Measurements from ENCODE around the gene VSTM2L.

Gene VSTM2L

DNA sequence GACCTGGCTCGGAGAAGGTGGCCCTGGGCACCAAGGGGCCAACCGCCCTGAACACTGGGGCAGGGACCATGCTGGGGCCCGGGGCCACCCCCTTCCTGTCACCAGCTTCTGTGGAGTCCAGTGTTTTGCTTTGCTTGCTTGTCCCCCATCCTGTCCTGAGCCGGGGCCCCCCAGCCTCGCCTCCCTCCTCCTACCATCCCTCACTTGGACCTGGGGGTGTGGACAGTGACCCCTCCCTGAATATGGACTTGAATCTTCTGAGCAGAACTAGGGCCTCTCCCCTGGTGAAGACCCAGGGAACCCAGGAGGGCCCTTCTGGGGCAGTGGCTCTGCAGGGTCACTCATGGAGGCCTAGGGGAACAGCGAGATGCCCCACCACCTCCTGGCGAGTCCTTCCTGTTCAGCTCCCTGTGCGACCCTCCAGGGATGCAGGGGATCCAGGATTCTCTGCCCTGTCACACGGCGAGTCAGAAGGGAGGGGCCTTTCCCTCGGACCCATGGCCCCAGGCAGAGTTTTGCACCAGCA lies 41.6 kb downstream of the VSTM2L start:
- TF ChIP-seq, protein P1, sequence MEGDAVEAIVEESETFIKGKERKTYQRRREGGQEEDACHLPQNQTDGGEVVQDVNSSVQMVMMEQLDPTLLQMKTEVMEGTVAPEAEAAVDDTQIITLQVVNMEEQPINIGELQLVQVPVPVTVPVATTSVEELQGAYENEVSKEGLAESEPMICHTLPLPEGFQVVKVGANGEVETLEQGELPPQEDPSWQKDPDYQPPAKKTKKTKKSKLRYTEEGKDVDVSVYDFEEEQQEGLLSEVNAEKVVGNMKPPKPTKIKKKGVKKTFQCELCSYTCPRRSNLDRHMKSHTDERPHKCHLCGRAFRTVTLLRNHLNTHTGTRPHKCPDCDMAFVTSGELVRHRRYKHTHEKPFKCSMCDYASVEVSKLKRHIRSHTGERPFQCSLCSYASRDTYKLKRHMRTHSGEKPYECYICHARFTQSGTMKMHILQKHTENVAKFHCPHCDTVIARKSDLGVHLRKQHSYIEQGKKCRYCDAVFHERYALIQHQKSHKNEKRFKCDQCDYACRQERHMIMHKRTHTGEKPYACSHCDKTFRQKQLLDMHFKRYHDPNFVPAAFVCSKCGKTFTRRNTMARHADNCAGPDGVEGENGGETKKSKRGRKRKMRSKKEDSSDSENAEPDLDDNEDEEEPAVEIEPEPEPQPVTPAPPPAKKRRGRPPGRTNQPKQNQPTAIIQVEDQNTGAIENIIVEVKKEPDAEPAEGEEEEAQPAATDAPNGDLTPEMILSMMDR (conservative IDR thresholded peaks at IDR 0.05; ENCODE audit: low read depth, low read length), result no peak
- no peak overlapping the region for H3K4me3 ChIP-seq (ENCODE audit: low read depth, low read length)
- no peak for DNase-seq (ENCODE audit: low read depth)

GRCh38 chr20:37945091-37945547 lies 42.2 kb downstream of the VSTM2L start:
- TF ChIP-seq, protein P1 (conservative IDR thresholded peaks at IDR 0.05; ENCODE audit: low read depth, low read length), result no peak
- DNase-seq (ENCODE audit: low read depth), result no peak
- H3K4me3 ChIP-seq (ENCODE audit: low read depth, low read length), result no peak overlapping the region

GRCh38 chr20:37946946-37947345 lies 44.0 kb downstream of the VSTM2L start:
- no peak for DNase-seq (ENCODE audit: low read depth)
- TF ChIP-seq, protein P1 (conservative IDR thresholded peaks at IDR 0.05; ENCODE audit: low read depth, low read length), result no peak
- no peak overlapping the region for H3K4me3 ChIP-seq (ENCODE audit: low read depth, low read length)

- no peak for DNase-seq (ENCODE audit: low read depth)
- H3K4me3 ChIP-seq (ENCODE audit: low read depth, low read length), result no peak overlapping the region
- TF ChIP-seq, protein P1 (conservative IDR thresholded peaks at IDR 0.05; ENCODE audit: low read depth, low read length), result no peak
Observed at GRCh38 chr20:37947943-37948342, 45.0 kb downstream of the VSTM2L start.

DNA sequence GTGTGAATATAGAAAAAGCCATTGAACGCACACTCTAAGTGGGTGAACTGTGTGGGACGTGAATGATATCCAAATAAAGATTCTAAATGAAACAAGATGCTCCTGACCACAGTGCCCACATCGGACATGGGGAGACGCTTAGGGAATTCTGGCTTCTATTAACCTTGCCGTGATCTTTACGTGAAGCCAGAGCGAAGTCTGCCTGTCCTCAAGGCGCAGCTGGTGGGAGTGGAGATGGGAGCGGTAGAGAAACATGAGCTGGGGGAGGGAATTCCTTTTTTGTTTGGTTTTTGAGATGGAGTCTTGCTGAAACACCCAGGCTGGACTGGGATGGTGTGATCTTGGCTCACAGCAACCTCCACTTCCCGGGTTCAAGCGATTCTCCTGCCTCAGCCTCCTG lies 46.0 kb downstream of the VSTM2L start:
- TF ChIP-seq, protein P1 (conservative IDR thresholded peaks at IDR 0.05; ENCODE audit: low read depth, low read length), result no peak

DNA sequence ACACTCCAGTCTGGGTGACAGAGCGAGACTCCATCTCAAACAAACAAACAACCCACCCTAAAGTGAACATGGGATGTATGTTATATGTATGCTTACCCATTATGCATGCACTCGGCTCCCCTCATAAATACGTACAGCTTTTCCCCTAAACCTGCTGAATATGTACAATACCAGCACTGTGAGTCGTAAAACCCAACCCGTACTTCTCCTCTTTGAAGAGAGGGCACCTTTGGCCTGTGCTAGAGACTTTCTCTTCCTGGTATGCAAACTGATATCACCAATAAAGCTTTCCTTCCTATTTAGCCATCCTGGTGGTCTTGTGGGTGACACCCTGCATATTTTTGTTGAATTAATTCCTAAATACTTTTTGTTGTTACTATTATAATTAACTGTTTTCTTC lies 51.3 kb downstream of the VSTM2L start:
- TF ChIP-seq, protein P1 (conservative IDR thresholded peaks at IDR 0.05; ENCODE audit: low read depth, low read length), result no peak
- H3K4me3 ChIP-seq (ENCODE audit: low read depth, low read length), result no peak overlapping the region
- no peak for DNase-seq (ENCODE audit: low read depth)

More for the DNA sequence above, 46.0 kb downstream of the VSTM2L start:
- DNase-seq (ENCODE audit: low read depth), result no peak
- no peak overlapping the region for H3K4me3 ChIP-seq (ENCODE audit: low read depth, low read length)

- no peak for DNase-seq (ENCODE audit: low read depth)
- TF ChIP-seq, protein P1 (conservative IDR thresholded peaks at IDR 0.05; ENCODE audit: low read depth, low read length), result no peak
- H3K4me3 ChIP-seq (ENCODE audit: low read depth, low read length), result no peak overlapping the region
Observed at GRCh38 chr20:37954626-37955025, 51.7 kb downstream of the VSTM2L start.
